DND-41 (cell line): Measurements from ENCODE around the gene PTMA.
"Not testable (repeated sequence)": the region's sequence is repeated elsewhere in the genome, so short reads cannot be mapped to it uniquely, and the experiment has no call there.

Experiments used
- ATAC-seq: fragments of 200-7000 bp; cut with Tn5 transposase; 3 replicates; pipeline ENCODE4 v1.9.1; 2021; ENCODE audit warnings: low read depth; ENCODE audit not compliant: insufficient read depth
- DNase-seq: peaks from one replicate; pipeline ENCODE4 v3.0.0-alpha.2; 2020
- H2AFZ ChIP-seq: 2 replicates; pipeline ENCODE4 v1.6.0; 2012; ENCODE audit warnings: low read depth, low read length
- H3K27ac ChIP-seq: 2 replicates; pipeline ENCODE4 v1.5.1; 2012; ENCODE audit warnings: low read length, inconsistent platforms
- H3K27me3 ChIP-seq: fragments of 200-600 bp; sonication (generic); 2 replicates; pipeline ENCODE4 v1.6.0; 2012; ENCODE audit warnings: low read length, mild to moderate bottlenecking, inconsistent platforms; ENCODE audit not compliant: insufficient read depth, poor library complexity
- H3K36me3 ChIP-seq: 2 replicates; pipeline ENCODE4 v1.5.1; 2012; ENCODE audit warnings: low read length, inconsistent platforms; ENCODE audit not compliant: insufficient read depth
- H3K4me1 ChIP-seq: 2 replicates; pipeline ENCODE4 v1.5.1; 2012; ENCODE audit warnings: mild to moderate bottlenecking, low read length; ENCODE audit not compliant: insufficient read depth
- H3K4me2 ChIP-seq: 2 replicates; pipeline ENCODE4 v1.6.0; 2012; ENCODE audit warnings: mild to moderate bottlenecking, moderate library complexity, low read length, inconsistent platforms; ENCODE audit not compliant: insufficient read depth
- H3K4me3 ChIP-seq, 2 experiments: fragments of 200-600 bp in 1 of 2; shearing (Covaris generic) in 1 of 2; 2 replicates each; pipeline ENCODE4 v1.5.1; 2012 to 2016; ENCODE audit warnings: inconsistent platforms in 2 of 2, low read length in 2 of 2, mild to moderate bottlenecking in 2 of 2, low read depth in 1 of 2, moderate library complexity in 1 of 2
- H3K79me2 ChIP-seq: 2 replicates; pipeline ENCODE4 v1.6.0; 2012; ENCODE audit warnings: low read length, inconsistent platforms; ENCODE audit not compliant: insufficient read depth
- H3K9ac ChIP-seq: 2 replicates; pipeline ENCODE4 v1.6.0; 2012; ENCODE audit warnings: low read depth, mild to moderate bottlenecking, inconsistent platforms, low read length, moderate library complexity
- H3K9me3 ChIP-seq: 2 replicates; pipeline ENCODE4 v1.5.1; 2012; ENCODE audit warnings: low read length, moderate library complexity, mild to moderate bottlenecking, inconsistent platforms; ENCODE audit not compliant: insufficient read depth, severe bottlenecking
- H4K20me1 ChIP-seq: 2 replicates; pipeline ENCODE4 v1.6.0; 2012; ENCODE audit warnings: low read length; ENCODE audit not compliant: insufficient read depth
- CTCF ChIP-seq: IDR thresholded peaks from 2 replicates; pipeline ENCODE4 v1.5.1; 2012; ENCODE audit warnings: borderline replicate concordance, low read length, moderate library complexity, mild to moderate bottlenecking; ENCODE audit not compliant: poor library complexity, severe bottlenecking; ENCODE audit errors: extremely low read depth
- EZH2 ChIP-seq: IDR thresholded peaks from 3 replicates; pipeline ENCODE4 v1.6.1; 2012; ENCODE audit warnings: borderline replicate concordance, low read depth, mild to moderate bottlenecking, moderate library complexity, low read length, inconsistent platforms; ENCODE audit not compliant: severe bottlenecking

The PTMA gene

DNA sequence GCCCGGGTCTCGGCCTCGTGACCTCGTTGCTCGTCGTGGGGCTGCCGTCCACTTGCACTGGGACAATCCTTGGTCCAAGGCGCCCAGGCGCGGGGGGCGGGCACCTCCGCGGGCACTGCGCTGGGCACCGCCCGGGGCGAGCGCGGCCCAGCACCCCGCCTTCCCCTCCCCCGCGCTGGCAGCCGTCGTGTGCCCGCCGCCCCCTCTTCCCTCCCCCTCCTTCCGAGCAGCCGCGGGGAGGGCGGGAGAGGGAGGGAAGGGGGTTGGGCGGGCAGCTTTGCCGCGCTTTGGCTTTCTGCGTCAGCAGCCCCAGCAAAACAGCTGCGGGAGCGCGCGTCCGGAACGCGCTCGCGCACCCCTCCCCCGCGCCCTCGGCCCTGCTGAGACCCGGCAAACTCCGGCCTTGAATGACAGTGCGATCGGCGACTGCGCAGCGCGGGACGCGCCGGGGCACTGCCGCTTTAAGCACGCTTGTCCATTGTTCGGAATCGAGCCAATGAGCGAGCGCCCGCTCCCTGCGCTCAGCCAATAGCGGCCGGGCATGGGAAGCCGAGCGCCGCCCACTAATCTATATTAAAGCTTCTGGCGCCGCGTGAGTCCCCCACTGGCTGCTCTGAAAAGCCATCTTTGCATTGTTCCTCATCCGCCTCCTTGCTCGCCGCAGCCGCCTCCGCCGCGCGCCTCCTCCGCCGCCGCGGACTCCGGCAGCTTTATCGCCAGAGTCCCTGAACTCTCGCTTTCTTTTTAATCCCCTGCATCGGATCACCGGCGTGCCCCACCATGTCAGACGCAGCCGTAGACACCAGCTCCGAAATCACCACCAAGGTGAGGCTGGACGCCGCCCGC lies at the start of gene PTMA:
TSS of gene PTMA (plus strand) at position 599 of the 846 bp plus-strand sequence. CDS start at position 781, 182 bp downstream.
- peaks cover 79% of the 10 kb centered on the region for H3K79me2 ChIP-seq
- peaks cover 42% of the 10 kb centered on the region for H4K20me1 ChIP-seq
- H3K4me2 ChIP-seq: peak within 1 kb of the TSS; percentile 94
- H3K36me3 ChIP-seq: peaks cover 46% of the 10 kb centered on the region
- DNase-seq: peak; percentile 100
- no peaks in the 10 kb centered on the region for H3K9me3 ChIP-seq
- peaks cover 30% of the 10 kb centered on the region for H3K4me1 ChIP-seq
- peak; percentile 74 for ATAC-seq
- TF ChIP-seq EZH2 (no peak), CTCF (no peak)
- peak within 1 kb of the TSS; percentile 85 for H2AFZ ChIP-seq
- no peaks in the 10 kb centered on the region for H3K27me3 ChIP-seq
- H3K4me3 ChIP-seq: peak within 1 kb of the TSS; percentile 81 to 87
- H3K27ac ChIP-seq: peak within 1 kb of the TSS; percentile 99
- peak within 1 kb of the TSS; percentile 100 for H3K9ac ChIP-seq

- H3K4me3 ChIP-seq, H4K20me1 ChIP-seq, H3K27me3 ChIP-seq, H3K9me3 ChIP-seq, DNase-seq, H3K4me2 ChIP-seq, H2AFZ ChIP-seq, ATAC-seq, H3K79me2 ChIP-seq, H3K9ac ChIP-seq, H3K27ac ChIP-seq, H3K36me3 ChIP-seq: not testable (repeated sequence)
- H3K4me1 ChIP-seq: peaks cover 22% of the 10 kb centered on the region
Measured at GRCh38 chr2:231660073-231660472, 48.3 kb upstream of the PTMA start.

DNA sequence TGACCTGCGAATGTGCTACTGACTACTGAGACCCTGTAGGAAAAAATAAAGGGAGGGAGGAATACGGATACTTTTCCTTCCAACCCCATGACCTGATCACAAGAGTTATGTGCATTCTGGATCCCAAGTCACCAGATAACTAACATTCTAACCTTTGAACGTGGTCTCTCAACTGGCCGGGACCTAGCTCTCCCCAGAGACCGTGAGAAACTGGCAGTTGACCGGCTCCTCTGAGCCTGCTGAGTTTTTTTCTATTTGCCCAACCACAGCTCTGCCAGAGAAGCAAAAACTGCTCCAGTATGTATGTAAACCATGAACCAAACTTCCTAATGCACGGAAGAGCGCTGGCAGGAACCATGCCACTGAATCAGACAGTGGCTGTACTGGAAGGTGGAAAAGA lies 47.5 kb upstream of the PTMA start:
- no peaks in the 10 kb centered on the region; the same call in 1 of the 2 replicates for H3K36me3 ChIP-seq
- TF ChIP-seq EZH2: no peak
- no peak for TF ChIP-seq CTCF
- peaks cover 28% of the 10 kb centered on the region for H3K4me1 ChIP-seq
- no peak overlapping the region for H3K9ac ChIP-seq
- no peak overlapping the region for H3K4me3 ChIP-seq
- H3K9me3 ChIP-seq: no peaks in the 10 kb centered on the region
- ATAC-seq (no peak), DNase-seq (no peak)
- 0 out of 2 replicates have a peak, but pooled peaks cover 4% of the 10 kb centered on the region for H3K79me2 ChIP-seq
- H2AFZ ChIP-seq: peak overlapping the region; percentile 63; the same call in 1 of the 2 replicates
- no peaks in the 10 kb centered on the region for H4K20me1 ChIP-seq
- no peak overlapping the region for H3K27ac ChIP-seq
- no peak overlapping the region for H3K4me2 ChIP-seq
- H3K27me3 ChIP-seq: no peaks in the 10 kb centered on the region

DNA sequence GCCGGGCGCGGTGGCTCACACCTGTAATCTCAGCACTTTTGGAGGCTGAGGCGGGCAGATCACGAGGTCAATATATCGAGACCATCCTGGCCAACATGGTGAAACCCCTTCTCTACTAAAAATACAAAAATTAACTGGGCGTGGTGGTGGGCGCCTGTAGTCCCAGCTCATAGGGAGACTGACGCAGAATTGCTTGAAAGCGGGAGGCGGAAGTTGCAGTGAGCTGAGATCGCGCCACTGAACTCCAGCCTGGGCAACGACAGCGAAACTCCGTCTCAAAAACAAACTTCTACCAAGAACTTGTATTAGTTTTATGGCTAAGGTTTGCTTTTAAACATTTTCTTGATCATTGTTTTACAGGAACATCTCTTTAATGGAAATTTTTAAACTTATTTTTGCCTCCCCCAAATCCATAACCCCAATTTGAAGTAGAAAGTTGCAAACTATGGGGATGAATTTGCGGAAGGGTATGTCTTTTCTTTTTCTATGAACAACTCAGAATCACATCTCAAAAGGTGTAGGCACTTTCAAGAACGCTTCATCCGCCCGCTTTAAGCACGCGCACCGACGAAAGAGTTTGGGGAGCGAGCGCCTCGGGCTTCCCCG lies 46.8 kb upstream of the PTMA start:
- Histone ChIP-seq H3K79me2 (0 out of 2 replicates have a peak, but pooled peaks cover 4% of the 10 kb centered on the region), H3K4me3 (peak overlapping the region in 1 of 2 experiments; percentile 52; a peak in 2 of 4 replicates), H3K27me3 (no peaks in the 10 kb centered on the region), H3K9me3 (no peaks in the 10 kb centered on the region), H3K4me1 (peaks cover 31% of the 10 kb centered on the region), H3K4me2 (peak overlapping the region; percentile 64), H3K27ac (peak overlapping the region; percentile 76), H4K20me1 (no peaks in the 10 kb centered on the region), H3K9ac (peak overlapping the region; percentile 66), H3K36me3 (no peaks in the 10 kb centered on the region; the same call in 1 of the 2 replicates), H2AFZ (peak overlapping the region; percentile 75)
- no peak for ATAC-seq
- no peak for DNase-seq
- TF ChIP-seq EZH2 (no peak), CTCF (no peak)
